K562 treated with DMSO at 1 percent for 12 hours (cell line): ENCODE results near the gene DNAJC8. TPM values are rescaled to one million over a fixed set of nuclear protein-coding genes. Genes with fewer than 3 reads are reported as not detected.

Experiments used
- total RNA-seq: library from RNA; unstranded; fragments of 300-600 nt; gene quantifications from 2 replicates; pipeline ENCODE4 v1.2.3, GENCODE V29; 2022; ENCODE audit not compliant: insufficient read depth

Gene DNAJC8, protein sequence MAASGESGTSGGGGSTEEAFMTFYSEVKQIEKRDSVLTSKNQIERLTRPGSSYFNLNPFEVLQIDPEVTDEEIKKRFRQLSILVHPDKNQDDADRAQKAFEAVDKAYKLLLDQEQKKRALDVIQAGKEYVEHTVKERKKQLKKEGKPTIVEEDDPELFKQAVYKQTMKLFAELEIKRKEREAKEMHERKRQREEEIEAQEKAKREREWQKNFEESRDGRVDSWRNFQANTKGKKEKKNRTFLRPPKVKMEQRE
- 198 and 218 TPM in 2 replicates for total RNA-seq

DNA sequence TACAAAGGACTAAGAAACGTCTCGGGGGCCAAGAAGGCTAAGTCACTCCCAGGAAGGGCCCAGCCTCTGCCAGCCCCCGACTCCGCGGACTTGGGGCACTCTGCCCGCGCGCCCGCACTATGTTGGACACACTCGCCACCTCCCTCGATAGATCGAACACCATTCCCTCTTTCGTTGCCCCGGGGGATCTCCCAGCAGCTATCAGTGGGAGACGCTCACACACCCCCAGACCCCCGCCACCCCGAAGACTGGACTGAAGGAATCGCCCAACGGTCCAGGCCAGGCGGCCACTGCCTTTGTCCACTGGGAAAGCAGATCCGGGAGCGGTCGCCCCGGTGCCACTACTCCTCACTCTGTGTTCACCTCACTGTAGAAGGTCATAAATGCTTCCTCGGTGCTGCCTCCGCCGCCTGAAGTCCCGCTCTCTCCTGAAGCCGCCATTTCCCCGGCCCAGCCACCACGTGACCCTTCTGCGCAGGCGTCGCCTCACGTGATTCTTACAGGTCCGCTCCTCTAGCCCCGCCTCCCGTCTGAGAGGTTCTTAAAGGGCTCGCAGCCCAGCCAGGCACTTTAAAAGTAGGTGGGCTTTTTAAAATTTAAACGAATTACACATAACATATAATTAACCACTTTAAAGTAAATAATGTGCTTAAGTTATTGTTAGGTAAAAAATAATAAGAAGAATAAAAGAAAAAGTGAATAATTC lies at the start of gene DNAJC8:
Gene DNAJC8, minus strand, starts transcription at position 472 of the 706 bp plus-strand sequence. Its CDS starts 31 bp downstream, at position 441.

DNA sequence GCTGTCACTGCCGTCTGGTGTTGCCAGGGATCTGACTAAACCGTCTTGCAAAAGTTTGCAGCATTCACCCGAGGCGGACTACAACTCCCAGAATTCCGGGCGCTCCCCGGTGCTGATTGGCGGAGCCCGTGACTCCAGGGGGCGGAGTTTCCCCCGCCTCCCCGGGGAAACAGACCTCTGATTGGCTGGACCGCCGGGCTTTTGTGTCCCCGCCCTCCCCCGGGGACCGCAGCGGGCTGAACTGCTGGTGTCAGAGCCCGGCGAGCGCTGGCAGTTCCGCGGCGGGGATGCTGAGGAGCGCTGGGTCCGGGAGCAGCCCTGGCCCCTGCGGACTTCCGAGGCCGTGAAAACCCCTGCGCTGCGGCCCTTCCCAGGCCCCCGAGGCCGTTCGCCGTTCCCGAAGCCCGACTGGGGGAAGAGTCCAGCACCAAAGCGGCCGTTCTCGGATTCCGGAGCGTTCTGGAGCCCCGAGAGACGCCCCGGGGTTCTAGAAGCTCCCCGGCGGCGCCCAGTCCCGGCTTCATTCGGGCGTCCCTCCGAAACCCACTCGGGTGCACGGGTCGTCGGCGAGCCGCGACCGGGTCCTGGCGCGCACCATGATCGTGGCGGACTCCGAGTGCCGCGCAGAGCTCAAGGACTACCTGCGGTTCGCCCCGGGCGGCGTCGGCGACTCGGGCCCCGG lies 26.6 kb upstream of the DNAJC8 start, which contains the start of gene SESN2:
Gene SESN2, plus strand, starts transcription at position 267 of the 682 bp plus-strand sequence. Its CDS starts 330 bp downstream, at position 597.

DNA sequence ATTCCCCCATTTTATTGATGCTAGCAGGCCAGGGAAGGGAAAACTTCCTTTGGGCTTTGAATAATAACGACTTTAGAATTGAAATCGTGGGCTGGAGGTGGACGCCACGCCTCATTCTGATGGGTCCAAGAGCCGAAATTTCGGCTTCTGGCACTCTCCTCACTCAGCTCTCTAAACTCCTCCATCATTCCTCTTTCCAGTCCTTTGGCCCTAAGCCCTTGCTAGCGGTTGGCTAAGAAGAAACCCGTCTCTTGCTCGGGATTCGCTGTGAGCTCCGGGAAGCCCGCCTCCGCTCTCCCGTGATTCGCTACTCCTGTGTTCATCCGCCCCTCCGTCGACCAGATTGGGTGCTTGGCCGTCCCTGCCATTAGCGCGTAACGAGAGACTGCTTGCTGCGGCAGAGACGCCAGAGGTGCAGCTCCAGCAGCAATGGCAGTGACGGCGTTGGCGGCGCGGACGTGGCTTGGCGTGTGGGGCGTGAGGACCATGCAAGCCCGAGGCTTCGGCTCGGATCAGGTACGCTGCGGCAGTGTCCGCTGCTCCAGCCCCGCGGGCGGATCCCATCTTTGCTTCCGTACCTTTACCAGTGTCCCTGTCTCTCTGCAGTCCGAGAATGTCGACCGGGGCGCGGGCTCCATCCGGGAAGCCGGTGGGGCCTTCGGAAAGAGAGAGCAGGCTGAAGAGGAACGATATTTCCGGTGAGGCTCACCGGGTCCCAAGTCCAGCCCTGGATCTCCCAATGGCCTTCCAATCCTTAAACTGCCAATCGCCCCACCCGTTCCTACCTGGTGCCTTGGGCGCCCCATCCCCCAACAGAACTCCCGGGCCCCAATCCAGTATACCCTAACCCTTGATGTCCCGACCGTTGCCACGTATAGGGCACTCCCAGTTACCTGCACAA lies 3.2 kb upstream of the DNAJC8 start, which contains the start of gene ATP5IF1:
Gene ATP5IF1, plus strand, starts transcription at position 370 of the 901 bp plus-strand sequence. Its CDS starts 60 bp downstream, at position 430.

DNA sequence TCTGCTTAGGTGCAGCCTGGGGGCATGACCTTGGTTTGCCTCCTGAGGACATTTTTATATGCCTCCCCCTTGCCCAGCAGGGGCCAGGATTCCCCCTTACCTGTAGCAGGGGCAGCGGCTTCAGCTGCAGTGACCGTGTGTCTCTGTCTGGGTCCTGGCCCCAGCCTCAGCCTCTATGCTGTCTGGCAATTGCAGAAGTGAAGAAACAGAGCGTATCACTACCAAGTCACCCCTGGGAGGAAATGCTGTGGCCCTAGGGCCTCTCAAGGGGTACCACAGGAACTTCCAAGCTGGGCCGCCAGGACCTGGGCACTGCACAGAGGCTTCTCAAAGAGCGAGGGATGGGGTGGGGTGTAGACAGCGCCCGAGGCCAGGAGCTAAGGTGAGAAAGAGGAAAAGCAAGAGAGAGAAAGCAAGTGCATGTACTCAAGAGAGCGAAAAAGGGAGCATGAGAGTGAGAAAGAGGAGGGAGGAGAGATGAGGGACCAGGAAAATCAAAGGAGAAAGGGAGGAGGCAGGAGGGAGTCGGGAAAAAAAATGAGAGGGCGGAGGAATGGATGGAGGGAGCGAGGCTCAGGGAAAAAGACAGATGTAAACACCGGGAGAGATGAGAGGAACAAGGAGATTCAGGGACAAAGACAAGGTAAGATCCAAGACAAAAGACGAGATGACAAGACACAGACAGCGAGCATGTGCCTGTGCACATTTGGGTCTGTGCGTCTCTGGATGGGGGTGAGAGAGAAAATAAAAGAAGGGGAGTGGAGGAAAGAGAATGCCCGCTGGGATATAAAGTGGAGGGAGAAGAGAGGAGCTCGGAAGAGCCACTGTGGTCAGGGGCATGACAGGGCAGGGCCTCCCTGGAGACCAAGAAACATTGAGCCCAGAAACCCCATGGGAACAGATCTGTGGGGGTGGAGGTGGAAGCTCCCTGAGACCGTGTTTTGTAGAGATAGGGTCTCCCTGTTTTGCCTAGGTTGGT lies 56.0 kb downstream of the DNAJC8 start, which contains the start of gene PTAFR:
Gene PTAFR, minus strand, starts transcription at position 199 of the 979 bp plus-strand sequence. CDS start 25,669 bp downstream, outside the sequence.

Other genes with a start within 250 kb of the DNAJC8 start
- 7.0 and 22.6 TPM in 2 replicates for gene EYA3, start 144.4 kb downstream of the DNAJC8 start, total RNA-seq
- gene PTAFR, start 56.3 kb downstream of the DNAJC8 start, total RNA-seq = 0.72 and 1.2 TPM in 2 replicates
- 779 and 844 TPM in 2 replicates for gene ATP5IF1, start 3.1 kb upstream of the DNAJC8 start, total RNA-seq
- gene SESN2, start 26.5 kb upstream of the DNAJC8 start, total RNA-seq = 89.0 and 152 TPM in 2 replicates
- 33.1 and 36.1 TPM in 2 replicates for gene MED18, start 96.0 kb upstream of the DNAJC8 start, total RNA-seq
- gene PHACTR4, start 136.7 kb upstream of the DNAJC8 start, total RNA-seq = 16.7 and 35.0 TPM in 2 replicates